Thyroid gland (tissue), 4 donors: ENCODE results near the gene CPD. TPM values are rescaled to one million over a fixed set of nuclear protein-coding genes. Genes with fewer than 3 reads are reported as not detected.

Experiments
- DNase-seq, 2 donors: peaks; one replicate each; pipeline ENCODE4 v3.0.0-alpha.2; 2019
- H3K27ac ChIP-seq, 3 donors: fragments of 200-600 bp; sonication (generic); 1 replicate in 2 of 3; 2 replicates in 1 of 3; pipeline ENCODE4 v1.5.1; 2016 to 2019; ENCODE audit warnings: mild to moderate bottlenecking in 1 of 3, moderate library complexity in 1 of 3
- H3K27me3 ChIP-seq: fragments of 200-600 bp; sonication (generic); one replicate; pipeline ENCODE4 v1.5.1; 2019
- H3K36me3 ChIP-seq, 2 donors: fragments of 200-600 bp; sonication (generic); one replicate each; pipeline ENCODE4 v1.5.1; 2016 to 2019
- H3K4me1 ChIP-seq, 2 donors: fragments of 200-600 bp; sonication (generic); one replicate each; pipeline ENCODE4 v1.5.1; 2017 to 2019
- H3K4me3 ChIP-seq, 3 donors: fragments of 200-600 bp; sonication (generic); replicated peaks in 1 of 3; 1 replicate in 2 of 3; 2 replicates in 1 of 3; pipeline ENCODE4 v1.5.1; 2016; ENCODE audit warnings: mild to moderate bottlenecking in 1 of 3
- H3K9me3 ChIP-seq: fragments of 200-600 bp; sonication (generic); one replicate; pipeline ENCODE4 v1.5.1; 2017
- CTCF ChIP-seq, 6 experiments: fragments of 200-600 bp in 3 of 6; fragments of 450-650 bp in 3 of 6; sonication (generic) in 3 of 6; IDR thresholded peaks; one replicate each; pipeline ENCODE4 v1.5.1; 2016 to 2019; ENCODE audit warnings: antibody characterized with exemption in 6 of 6, mild to moderate bottlenecking in 2 of 6, inconsistent platforms in 1 of 6, moderate library complexity in 1 of 6
- POLR2A ChIP-seq, 2 donors: fragments of 450-650 bp; IDR thresholded peaks; one replicate each; pipeline ENCODE4 v1.6.1; 2017; ENCODE audit warnings: antibody characterized with exemption in 2 of 2, mild to moderate bottlenecking in 2 of 2, moderate library complexity in 1 of 2
- WGBS, 2 donors: methylation state at CpG; one replicate each; pipeline ENCODE4 v1.1.5; 2017; 5-methylcytosine and 5-hydroxymethylcytosine counted together
- intact Hi-C: fragments of 100-400 bp; cut with DNase I; formaldehyde crosslinking; loops from one replicate; pipeline ENCODE4 v1.15.1; 2023
- total RNA-seq, 4 donors: library from RNA; depleted of rRNA; stranded (reverse); fragments of >200 nt; gene quantifications; one replicate each; pipeline ENCODE4 v1.2.3, GENCODE V29; 2016

The CPD gene
- total RNA-seq, 4 donors from 2014 or later: 58.2 to 102 (median 79.9) TPM

- H3K36me3 ChIP-seq: peaks cover 11 to 17% of the 10 kb centered on the region in 2 donors
- H3K4me3 ChIP-seq: no peak overlapping the region
- no peak for DNase-seq
- H3K27ac ChIP-seq: no peak overlapping the region
- H3K9me3 ChIP-seq: no peaks in the 10 kb centered on the region
- TF ChIP-seq CTCF (IDR thresholded peaks at IDR 0.05): no peak
- no peak for TF ChIP-seq POLR2A (IDR thresholded peaks at IDR 0.05)
- 95 to 96% methylated on average over 2 of the region's 2 CpGs for WGBS, 2 donors
- no peaks in the 10 kb centered on the region for H3K4me1 ChIP-seq
- H3K27me3 ChIP-seq: no peaks in the 10 kb centered on the region
- intact Hi-C loops: no loop called here
Measured at GRCh38 chr17:30426292-30426691, 47.6 kb downstream of the CPD start.

- no peaks in the 10 kb centered on the region for H3K27me3 ChIP-seq
- WGBS, 2 donors: 90 to 100% methylated on average over 1 of the region's 1 CpG
- intact Hi-C loops: no loop called here
- no peak overlapping the region for H3K27ac ChIP-seq
- H3K36me3 ChIP-seq: peaks cover 16 to 17% of the 10 kb centered on the region in 2 donors
- H3K9me3 ChIP-seq: no peaks in the 10 kb centered on the region
- no peak for DNase-seq
- H3K4me3 ChIP-seq: no peak overlapping the region
- TF ChIP-seq CTCF (IDR thresholded peaks at IDR 0.05) (no peak), POLR2A (IDR thresholded peaks at IDR 0.05) (no peak)
- H3K4me1 ChIP-seq: no peaks in the 10 kb centered on the region
Measured at GRCh38 chr17:30427611-30428010, 48.9 kb downstream of the CPD start.

- WGBS, 2 donors: 89 to 91% methylated on average over 1 of the region's 1 CpG
- Histone ChIP-seq H3K27me3 (no peaks in the 10 kb centered on the region), H3K36me3 (peaks cover 3 to 8% of the 10 kb centered on the region in 2 donors), H3K4me3 (no peak overlapping the region), H3K27ac (no peak overlapping the region), H3K4me1 (no peaks in the 10 kb centered on the region), H3K9me3 (no peaks in the 10 kb centered on the region)
- intact Hi-C loops: no loop called here
- no peak for DNase-seq
- TF ChIP-seq CTCF (IDR thresholded peaks at IDR 0.05) (no peak), POLR2A (IDR thresholded peaks at IDR 0.05) (no peak)
Measured at GRCh38 chr17:30429155-30429554, 50.4 kb downstream of the CPD start.

- no peak for DNase-seq
- no peak overlapping the region for H3K4me3 ChIP-seq
Measured at GRCh38 chr17:30433514-30433913, 54.8 kb downstream of the CPD start.

GRCh38 chr17:30436729-30437128 lies 58.0 kb downstream of the CPD start:
- no peak for DNase-seq
- intact Hi-C loops: no loop called here

More at GRCh38 chr17:30433514-30433913, 54.8 kb downstream of the CPD start:
- no peaks in the 10 kb centered on the region for H3K4me1 ChIP-seq
- no peaks in the 10 kb centered on the region for H3K9me3 ChIP-seq
- intact Hi-C loops: no loop called here
- no peak for TF ChIP-seq CTCF (IDR thresholded peaks at IDR 0.05)
- no peak for TF ChIP-seq POLR2A (IDR thresholded peaks at IDR 0.05)
- peaks cover 0 to 11% of the 10 kb centered on the region in 2 donors for H3K36me3 ChIP-seq
- 79 to 89% methylated on average over 1 of the region's 1 CpG for WGBS, 2 donors
- H3K27me3 ChIP-seq: no peaks in the 10 kb centered on the region
- H3K27ac ChIP-seq: no peak overlapping the region

More at GRCh38 chr17:30436729-30437128, 58.0 kb downstream of the CPD start:
- Histone ChIP-seq H3K4me1 (no peaks in the 10 kb centered on the region), H3K27me3 (no peaks in the 10 kb centered on the region), H3K27ac (no peak overlapping the region), H3K9me3 (no peaks in the 10 kb centered on the region), H3K36me3 (peaks cover 0 to 10% of the 10 kb centered on the region in 2 donors), H3K4me3 (no peak overlapping the region)
- TF ChIP-seq CTCF (IDR thresholded peaks at IDR 0.05) (no peak), POLR2A (IDR thresholded peaks at IDR 0.05) (no peak)
